Measurements from ENCODE around the gene POR.
A peak's percentile ranks its signal among the peaks of the same experiment; 100 is the strongest.

POR gene

DNA sequence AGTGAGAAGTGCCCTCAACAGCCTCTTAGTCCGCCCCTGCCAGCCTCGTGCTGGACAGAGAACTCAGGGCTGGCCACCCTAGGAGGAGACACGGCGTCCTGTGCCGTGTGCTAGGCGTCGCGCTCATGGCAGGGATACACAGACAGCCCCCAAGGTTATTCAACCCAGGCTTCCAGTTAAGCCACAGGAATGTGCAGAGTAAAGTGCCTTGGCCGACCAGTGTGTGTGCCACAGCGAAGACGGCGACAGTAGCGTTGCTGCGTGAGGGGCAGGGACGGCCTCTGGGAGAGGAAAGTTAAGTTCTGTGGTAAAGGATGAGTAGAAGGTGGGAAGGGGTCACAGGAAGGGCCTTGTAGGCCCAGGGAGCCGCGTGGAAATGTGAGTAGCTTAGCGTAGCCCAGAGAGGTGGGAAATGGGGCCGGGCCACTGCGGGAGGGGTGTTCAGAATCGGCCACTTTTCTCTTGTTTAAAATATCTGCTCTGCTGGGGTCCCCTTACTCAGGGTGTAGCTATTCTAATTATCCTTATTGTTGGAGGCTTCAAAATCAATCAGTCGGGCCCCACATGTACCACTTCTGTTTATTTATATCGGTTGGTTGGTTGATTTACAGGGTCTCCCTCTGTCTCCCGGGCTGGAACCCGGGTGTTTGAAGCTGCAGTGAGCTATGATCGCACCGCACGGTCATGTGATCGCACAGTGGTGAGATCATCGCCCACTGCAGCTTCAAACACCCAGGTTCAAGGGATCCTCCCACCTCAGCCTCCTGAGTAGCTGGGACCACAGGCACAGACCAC is 54.9 kb downstream of the POR start:
- no peak overlapping the region for H3K4me3 ChIP-seq (ENCODE audit: low read length)
- no peak for DNase-seq (ENCODE audit: low read depth)

DNA sequence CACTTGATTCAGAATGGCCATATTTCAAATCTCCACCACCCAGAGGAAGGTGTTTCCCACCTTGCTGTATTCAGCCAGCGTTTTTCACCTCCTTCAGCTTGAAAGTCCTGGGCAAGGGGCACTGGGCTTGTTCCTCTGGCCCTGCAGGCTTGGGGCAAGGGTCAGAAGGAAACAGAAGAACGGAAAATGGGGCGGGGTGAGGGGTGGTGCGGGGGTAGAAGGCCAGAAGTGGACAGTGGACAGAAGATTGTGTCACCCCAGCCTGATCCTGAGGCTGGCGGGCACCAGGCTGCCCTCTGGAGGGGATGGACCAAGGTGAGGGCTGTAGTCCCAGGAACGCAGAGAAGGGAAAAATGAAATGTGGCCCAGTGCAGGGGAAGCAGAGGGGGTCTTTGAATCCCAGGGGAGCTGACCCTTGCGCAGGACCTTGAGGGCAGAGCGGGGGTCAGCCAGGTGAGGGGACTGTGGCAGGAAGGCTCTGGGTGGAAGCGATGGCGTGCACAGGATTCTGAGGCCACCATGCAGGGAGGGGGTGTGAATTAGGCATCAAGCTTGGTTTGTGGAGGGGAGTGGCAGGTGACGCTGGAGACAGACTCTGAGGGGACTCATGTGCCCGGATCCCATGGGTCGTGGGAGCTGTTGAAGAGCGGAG is 56.5 kb downstream of the POR start:
- no peak for DNase-seq (ENCODE audit: low read depth)
- TF ChIP-seq, protein P1, sequence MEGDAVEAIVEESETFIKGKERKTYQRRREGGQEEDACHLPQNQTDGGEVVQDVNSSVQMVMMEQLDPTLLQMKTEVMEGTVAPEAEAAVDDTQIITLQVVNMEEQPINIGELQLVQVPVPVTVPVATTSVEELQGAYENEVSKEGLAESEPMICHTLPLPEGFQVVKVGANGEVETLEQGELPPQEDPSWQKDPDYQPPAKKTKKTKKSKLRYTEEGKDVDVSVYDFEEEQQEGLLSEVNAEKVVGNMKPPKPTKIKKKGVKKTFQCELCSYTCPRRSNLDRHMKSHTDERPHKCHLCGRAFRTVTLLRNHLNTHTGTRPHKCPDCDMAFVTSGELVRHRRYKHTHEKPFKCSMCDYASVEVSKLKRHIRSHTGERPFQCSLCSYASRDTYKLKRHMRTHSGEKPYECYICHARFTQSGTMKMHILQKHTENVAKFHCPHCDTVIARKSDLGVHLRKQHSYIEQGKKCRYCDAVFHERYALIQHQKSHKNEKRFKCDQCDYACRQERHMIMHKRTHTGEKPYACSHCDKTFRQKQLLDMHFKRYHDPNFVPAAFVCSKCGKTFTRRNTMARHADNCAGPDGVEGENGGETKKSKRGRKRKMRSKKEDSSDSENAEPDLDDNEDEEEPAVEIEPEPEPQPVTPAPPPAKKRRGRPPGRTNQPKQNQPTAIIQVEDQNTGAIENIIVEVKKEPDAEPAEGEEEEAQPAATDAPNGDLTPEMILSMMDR (conservative IDR thresholded peaks at IDR 0.05; ENCODE audit: low read depth, low read length) = no peak
- H3K4me3 ChIP-seq (ENCODE audit: low read length) = no peak overlapping the region

More for the DNA sequence above, 54.9 kb downstream of the POR start:
- TF ChIP-seq, protein P1 (conservative IDR thresholded peaks at IDR 0.05; ENCODE audit: low read depth, low read length) = no peak

DNA sequence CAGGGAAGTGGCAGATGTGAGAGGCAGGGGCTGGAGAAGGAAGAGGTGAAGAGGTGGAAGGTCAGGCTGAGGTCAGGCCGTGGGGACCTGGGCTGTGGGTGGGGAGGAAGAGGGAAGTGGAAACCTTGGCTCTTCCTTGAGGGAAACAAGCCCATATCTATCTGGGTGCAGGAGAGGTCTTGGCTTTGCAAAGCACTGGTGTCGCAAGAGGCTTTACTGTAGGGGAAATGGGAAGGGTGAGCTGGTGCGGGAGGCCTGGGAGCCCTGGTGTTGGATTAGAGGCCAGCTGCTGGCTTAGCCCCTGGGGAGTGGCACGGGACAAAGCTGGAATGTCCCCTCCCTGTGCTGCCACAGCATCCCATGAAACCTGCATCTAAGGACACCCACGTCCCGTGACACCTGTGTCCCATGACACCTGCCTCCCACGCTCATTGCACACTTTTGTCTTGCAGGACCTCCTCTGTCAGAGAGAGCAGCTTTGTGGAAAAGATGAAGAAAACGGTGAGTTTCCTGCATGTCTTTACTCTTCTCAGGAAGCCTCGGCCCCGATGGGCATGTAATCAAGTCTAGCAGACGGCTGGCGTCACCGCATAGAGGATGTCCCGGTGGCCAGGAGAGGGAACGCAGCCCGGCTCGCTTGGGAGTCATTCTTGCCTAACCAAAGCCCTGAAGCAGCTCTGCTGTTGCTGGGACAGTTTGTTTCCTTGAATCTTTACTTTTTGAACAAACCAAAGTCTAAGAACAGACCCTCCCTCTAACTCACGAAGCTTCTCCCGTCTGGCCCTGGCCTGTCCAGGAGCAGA is 57.2 kb downstream of the POR start:
- no peak overlapping the region for H3K4me3 ChIP-seq (ENCODE audit: low read length)
- DNase-seq (ENCODE audit: low read depth) = peak; percentile 38
- TF ChIP-seq, protein P1 (conservative IDR thresholded peaks at IDR 0.05; ENCODE audit: low read depth, low read length) = peak; percentile 30

DNA sequence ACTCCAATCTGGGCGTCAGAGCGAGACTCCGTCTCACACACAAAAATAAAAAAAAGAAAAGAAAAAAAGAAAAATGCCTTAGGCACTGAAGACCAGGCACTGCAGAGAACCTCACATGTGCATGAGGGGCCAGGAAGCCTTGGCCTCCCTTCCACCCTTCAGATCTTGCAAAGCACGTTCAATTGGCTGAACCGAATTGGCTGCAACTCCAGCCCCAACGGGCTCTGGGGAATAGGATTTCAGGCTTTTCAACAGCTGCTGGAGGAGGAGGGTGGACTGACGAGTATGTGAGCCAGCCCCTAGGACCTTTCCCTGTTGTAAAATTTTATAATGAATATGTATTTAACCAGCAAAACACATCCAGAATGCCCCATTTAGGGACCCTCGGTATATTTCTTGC is 62.8 kb downstream of the POR start:
- H3K4me3 ChIP-seq (ENCODE audit: low read length) = no peak overlapping the region
- TF ChIP-seq, protein P1 (conservative IDR thresholded peaks at IDR 0.05; ENCODE audit: low read depth, low read length) = no peak
- no peak for DNase-seq (ENCODE audit: low read depth)

DNA sequence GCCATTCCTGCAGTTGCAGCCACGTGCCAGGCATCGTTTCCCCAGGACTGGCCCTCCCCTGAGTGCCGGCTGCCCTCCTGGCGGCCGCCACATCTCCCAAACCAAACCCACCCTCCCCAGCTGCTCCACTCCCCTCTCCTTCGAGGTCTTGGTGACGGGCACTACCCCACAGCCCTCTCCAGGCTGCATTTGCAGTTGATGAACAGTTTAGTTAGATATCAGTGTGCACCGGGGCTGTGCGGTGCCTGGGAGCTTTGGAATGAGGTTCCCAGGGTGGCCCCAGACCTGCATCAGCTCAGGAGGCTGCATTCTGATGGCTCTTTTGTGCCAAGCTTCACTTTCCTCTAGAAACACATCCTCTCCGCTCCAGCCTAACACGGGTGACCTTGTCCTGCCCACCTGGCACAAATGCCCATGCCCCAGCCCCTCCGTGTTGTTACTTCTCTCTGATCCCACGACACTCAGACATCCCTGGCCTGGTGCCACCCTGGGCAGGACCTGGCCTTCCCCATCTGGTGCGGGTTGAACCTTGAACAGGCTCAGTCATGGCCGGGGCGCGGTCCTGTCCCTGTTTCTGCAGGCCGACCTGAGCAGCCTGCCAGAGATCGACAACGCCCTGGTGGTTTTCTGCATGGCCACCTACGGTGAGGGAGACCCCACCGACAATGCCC is 64.9 kb downstream of the POR start:
- TF ChIP-seq, protein P1 (conservative IDR thresholded peaks at IDR 0.05; ENCODE audit: low read depth, low read length) = no peak
- no peak overlapping the region for H3K4me3 ChIP-seq (ENCODE audit: low read length)
- no peak for DNase-seq (ENCODE audit: low read depth)

DNA sequence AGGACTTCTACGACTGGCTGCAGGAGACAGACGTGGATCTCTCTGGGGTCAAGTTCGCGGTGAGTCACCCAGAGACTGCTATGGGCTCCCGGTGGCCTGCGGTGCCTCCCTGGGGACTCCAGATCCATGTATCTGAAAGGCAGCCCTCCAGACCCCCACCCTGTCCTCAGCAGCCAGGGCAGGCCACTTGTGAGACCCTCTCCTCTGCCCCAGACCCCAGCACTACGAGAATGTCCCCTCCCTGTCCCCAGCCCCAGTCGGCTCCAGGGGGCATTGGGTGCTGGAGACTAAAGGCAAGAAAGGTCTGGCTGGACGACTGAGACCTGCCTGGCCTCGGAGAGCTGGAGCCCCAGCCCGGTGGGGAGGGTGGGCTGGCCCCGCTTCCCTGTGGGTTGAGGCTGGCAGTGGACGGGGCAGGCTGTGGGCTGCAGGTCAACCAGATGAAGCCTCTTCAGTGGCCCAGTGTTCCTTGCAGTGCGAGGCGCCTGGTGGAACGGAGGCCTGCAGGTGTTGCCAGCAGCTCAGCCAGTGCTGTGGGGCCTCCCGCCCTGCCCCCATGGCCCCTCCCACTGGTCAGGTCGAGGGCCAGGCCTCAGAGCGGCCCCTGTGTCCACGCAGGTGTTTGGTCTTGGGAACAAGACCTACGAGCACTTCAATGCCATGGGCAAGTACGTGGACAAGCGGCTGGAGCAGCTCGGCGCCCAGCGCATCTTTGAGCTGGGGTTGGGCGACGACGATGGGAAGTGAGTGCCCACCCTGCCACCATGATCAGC is 65.7 kb downstream of the POR start:
- no peak for DNase-seq (ENCODE audit: low read depth)
- H3K4me3 ChIP-seq (ENCODE audit: low read length) = no peak overlapping the region
- TF ChIP-seq, protein P1 (conservative IDR thresholded peaks at IDR 0.05; ENCODE audit: low read depth, low read length) = no peak

All from retinal pigment epithelial cell (primary cell).